Common myeloid progenitor, CD34-positive (primary cell): ENCODE measurements around the gene RASSF8.
A peak's percentile ranks its signal among the peaks of the same experiment; 100 is the strongest.

Experiments
- CTCF ChIA-PET: fragments of 350-600 bp; sonication (Branson Sonifier 250); formaldehyde crosslinking; loops from one replicate; lab custom pipeline; 2021; ENCODE audit warnings: antibody characterized with exemption; lab: Charles Lee
- POLR2A ChIA-PET: fragments of 350-600 bp; sonication (Branson Sonifier 250); formaldehyde crosslinking; loops from one replicate; lab custom pipeline; 2021; ENCODE audit warnings: antibody characterized with exemption; lab: Charles Lee
- DNase-seq, 3 donors: peaks; one replicate each; pipeline versions ENCODE4 v3.0.0 to v3.0.0-alpha.2; 2013
- H3K27ac ChIP-seq, 2 experiments: 1 replicate in 1 of 2; 2 replicates in 1 of 2; pipeline ENCODE4 v1.7.0; 2013; ENCODE audit warnings: inconsistent platforms in 2 of 2, low read length in 2 of 2, mild to moderate bottlenecking in 2 of 2, low read depth in 1 of 2, moderate library complexity in 1 of 2; ENCODE audit not compliant: severe bottlenecking in 2 of 2, insufficient read depth in 1 of 2, poor library complexity in 1 of 2
- H3K27me3 ChIP-seq, 5 experiments: replicated peaks in 2 of 5; 1 replicate in 3 of 5; 2 replicates in 2 of 5; pipeline versions ENCODE4 v1.6.1 to v1.7.0; 2013; ENCODE audit warnings: low read length in 4 of 5, mild to moderate bottlenecking in 2 of 5, moderate library complexity in 2 of 5, inconsistent platforms in 1 of 5; ENCODE audit not compliant: insufficient read depth in 5 of 5, control insufficient read depth in 4 of 5
- H3K36me3 ChIP-seq, 4 experiments: 1 replicate in 2 of 4; 2 replicates in 2 of 4; pipeline versions ENCODE4 v1.6.1 to v1.7.0; 2013; ENCODE audit warnings: low read length in 3 of 4, control low read depth in 1 of 4, mild to moderate bottlenecking in 1 of 4; ENCODE audit not compliant: control insufficient read depth in 4 of 4, insufficient read depth in 4 of 4
- H3K4me1 ChIP-seq, 4 experiments: 1 replicate in 3 of 4; 2 replicates in 1 of 4; pipeline versions ENCODE4 v1.6.1 to v1.7.1; 2013; ENCODE audit warnings: low read length in 3 of 4, mild to moderate bottlenecking in 3 of 4, control low read depth in 1 of 4, inconsistent platforms in 1 of 4, moderate library complexity in 1 of 4; ENCODE audit not compliant: control insufficient read depth in 4 of 4, insufficient read depth in 4 of 4; ENCODE audit errors: control extremely low read depth in 1 of 4
- H3K4me3 ChIP-seq, 7 experiments: 1 replicate in 4 of 7; 2 replicates in 3 of 7; pipeline versions ENCODE4 v1.5.1 to v1.7.0; 2013; ENCODE audit warnings: mild to moderate bottlenecking in 7 of 7, low read length in 6 of 7, moderate library complexity in 6 of 7, inconsistent platforms in 2 of 7, low read depth in 2 of 7, control low read depth in 1 of 7; ENCODE audit not compliant: insufficient read depth in 4 of 7, control insufficient read depth in 1 of 7; ENCODE audit errors: extremely low read depth in 1 of 7
- H3K9me3 ChIP-seq, 5 experiments: 1 replicate in 4 of 5; 2 replicates in 1 of 5; pipeline versions ENCODE4 v1.6.1 to v1.7.1; 2013; ENCODE audit warnings: low read length in 4 of 5, mild to moderate bottlenecking in 2 of 5, inconsistent platforms in 1 of 5, low read depth in 1 of 5, moderate library complexity in 1 of 5; ENCODE audit not compliant: control insufficient read depth in 4 of 5, insufficient read depth in 2 of 5; ENCODE audit errors: control extremely low read depth in 1 of 5
- WGBS: methylation state at CpG from one replicate; pipeline ENCODE4 v1.1.5; 2013; ENCODE audit not compliant: insufficient coverage; 5-methylcytosine and 5-hydroxymethylcytosine counted together

The RASSF8 gene

GRCh38 chr12:25934456-25934855 lies 24.0 kb upstream of the RASSF8 start:
- H3K4me3 ChIP-seq, result no peak overlapping the region
- H3K4me1 ChIP-seq, result no peaks in the 10 kb centered on the region
- DNase-seq, result no peak
- H3K9me3 ChIP-seq, result no peaks in the 10 kb centered on the region
- no peaks in the 10 kb centered on the region for H3K27me3 ChIP-seq
- ChIA-PET CTCF (no interaction called here), POLR2A (no interaction called here)
- H3K27ac ChIP-seq, result no peak overlapping the region
- no peaks in the 10 kb centered on the region for H3K36me3 ChIP-seq
- WGBS, result no CpG with 5 or more reads among the region's 4 CpGs

GRCh38 chr12:25935355-25936144 lies 22.9 kb upstream of the RASSF8 start:
- peak in 2 of 3 donors; percentile 12 to 14 for DNase-seq
- no peaks in the 10 kb centered on the region for H3K27me3 ChIP-seq

GRCh38 chr12:25937096-25937495 lies 21.4 kb upstream of the RASSF8 start:
- Histone ChIP-seq H3K27ac (no peak overlapping the region), H3K36me3 (no peaks in the 10 kb centered on the region), H3K4me3 (no peak overlapping the region), H3K27me3 (no peaks in the 10 kb centered on the region), H3K9me3 (no peaks in the 10 kb centered on the region), H3K4me1 (no peaks in the 10 kb centered on the region)
- ChIA-PET POLR2A (no interaction called here), CTCF (interaction anchor here (0.9 kb wide), 1 partner anchor 17 kb away, joined by 3 read pairs; no protein-coding TSS in a partner anchor)
- DNase-seq, result no peak

More at GRCh38 chr12:25935355-25936144, 22.9 kb upstream of the RASSF8 start:
- Histone ChIP-seq H3K4me1 (no peaks in the 10 kb centered on the region), H3K9me3 (no peaks in the 10 kb centered on the region), H3K4me3 (no peak overlapping the region), H3K27ac (no peak overlapping the region), H3K36me3 (no peaks in the 10 kb centered on the region)
- ChIA-PET CTCF (interaction anchor here (1.1 kb wide), 1 partner anchor 500 kb away, joined by 3 read pairs; no protein-coding TSS in a partner anchor), POLR2A (no interaction called here)
- WGBS, result 79% methylated on average over 8 of the region's 9 CpGs

- WGBS, result no CpG with 5 or more reads among the region's 1 CpG
- Histone ChIP-seq H3K27me3 (no peaks in the 10 kb centered on the region), H3K4me3 (no peak overlapping the region), H3K27ac (no peak overlapping the region), H3K9me3 (no peaks in the 10 kb centered on the region), H3K4me1 (no peaks in the 10 kb centered on the region), H3K36me3 (no peaks in the 10 kb centered on the region)
- POLR2A ChIA-PET, result no interaction called here
- CTCF ChIA-PET, result no interaction called here
- DNase-seq, result no peak
Measured at GRCh38 chr12:25938581-25938980, 19.9 kb upstream of the RASSF8 start.

GRCh38 chr12:25939606-25940005 lies 18.9 kb upstream of the RASSF8 start:
- Histone ChIP-seq H3K4me1 (no peaks in the 10 kb centered on the region), H3K9me3 (no peaks in the 10 kb centered on the region), H3K36me3 (no peaks in the 10 kb centered on the region), H3K4me3 (no peak overlapping the region), H3K27ac (no peak overlapping the region), H3K27me3 (no peaks in the 10 kb centered on the region)
- POLR2A ChIA-PET, result no interaction called here
- CTCF ChIA-PET, result no interaction called here
- 100% methylated on average over 1 of the region's 2 CpGs for WGBS
- no peak for DNase-seq

GRCh38 chr12:25940886-25941285 lies 17.6 kb upstream of the RASSF8 start:
- no peak overlapping the region for H3K27ac ChIP-seq
- no peak overlapping the region for H3K4me3 ChIP-seq
- ChIA-PET POLR2A (no interaction called here), CTCF (no interaction called here)
- WGBS, result no CpG with 5 or more reads among the region's 1 CpG
- no peaks in the 10 kb centered on the region for H3K36me3 ChIP-seq
- H3K27me3 ChIP-seq, result no peaks in the 10 kb centered on the region
- DNase-seq, result no peak
- H3K9me3 ChIP-seq, result no peaks in the 10 kb centered on the region
- H3K4me1 ChIP-seq, result no peaks in the 10 kb centered on the region

- 100% methylated on average over 2 of the region's 2 CpGs for WGBS
- Histone ChIP-seq H3K4me1 (no peaks in the 10 kb centered on the region), H3K36me3 (no peaks in the 10 kb centered on the region), H3K27ac (no peak overlapping the region), H3K9me3 (no peaks in the 10 kb centered on the region), H3K4me3 (no peak overlapping the region), H3K27me3 (no peaks in the 10 kb centered on the region)
- ChIA-PET POLR2A (no interaction called here), CTCF (interaction anchor here (1.2 to 1.3 kb wide), 2 partner anchors 14 to 249 kb away, joined by 3 read pairs; no protein-coding TSS in a partner anchor)
- no peak for DNase-seq
Measured at GRCh38 chr12:25942709-25943108, 15.8 kb upstream of the RASSF8 start.
